K562 (cell line): ENCODE measurements around the gene CSF1. TPM values are rescaled to one million over a fixed set of nuclear protein-coding genes. Genes with fewer than 3 reads are reported as not detected.

ENCODE experiments used
- ATAC-seq: fragments of 200-7000 bp; cut with Tn5 transposase; 3 replicates; pipeline ENCODE4 v1.9.1; 2020; ENCODE audit warnings: moderate library complexity
- BruUV-seq: library from RNA; stranded (reverse); fragments of 400-500 nt; replicated peaks from 2 replicates; lab custom pipeline; 2021; lab: Mats Ljungman, UMichigan
- CTCF ChIA-PET: fragments of 300-600 bp; formaldehyde crosslinking; extraction: SDS; loops from one replicate; lab custom pipeline; 2021; ENCODE audit warnings: low intra/inter-chr PET ratio; lab: Yijun Ruan, JAX
- POLR2A ChIA-PET: fragments of 300-600, 350-650 bp; sonication (Branson Sonifier 250); formaldehyde crosslinking; extraction: SDS; loops from one replicate; lab custom pipeline; 2021; ENCODE audit warnings: antibody characterized with exemption, inconsistent platforms; lab: Yijun Ruan, JAX
- DNase-seq, 4 experiments: peaks; one replicate each; pipeline versions ENCODE4 v3.0.0 to v3.0.0-alpha.2; 2011 to 2018; ENCODE audit warnings: low spot score in 3 of 4, mixed read lengths in 3 of 4; ENCODE audit errors: extremely low read depth in 1 of 4
- FAIRE-seq: peaks from 2 replicates; lab custom pipeline; 2011; peaks lifted over from hg19 to GRCh38; lab: Jason Lieb, UNC
- H2AFZ ChIP-seq: 2 replicates; pipeline ENCODE4 v1.6.0; 2011; ENCODE audit warnings: low read depth, low read length, control low read depth, inconsistent platforms
- H3K27ac ChIP-seq: fragments of 200-600 bp; 3 replicates; pipeline ENCODE4 v1.8.0; 2011; ENCODE audit warnings: low read depth, mild to moderate bottlenecking, control low read depth, inconsistent platforms, low read length, moderate library complexity, mixed read lengths; ENCODE audit errors: extremely low read depth
- H3K27me3 ChIP-seq, 2 experiments: fragments of 300-600 bp in 1 of 2; 2 replicates in 1 of 2; 3 replicates in 1 of 2; pipeline versions ENCODE4 v1.6.0 to v1.8.0; 2011; ENCODE audit warnings: inconsistent platforms in 2 of 2, low read length in 2 of 2, mild to moderate bottlenecking in 1 of 2, mixed read lengths in 1 of 2, moderate library complexity in 1 of 2; ENCODE audit not compliant: control insufficient read depth in 2 of 2, insufficient read depth in 2 of 2
- H3K36me3 ChIP-seq: fragments of 300-600 bp; 3 replicates; pipeline ENCODE4 v1.8.0; 2011; ENCODE audit warnings: mild to moderate bottlenecking, low read length, inconsistent platforms; ENCODE audit not compliant: control insufficient read depth, insufficient read depth
- H3K4me1 ChIP-seq, 2 experiments: fragments of 200-600 bp in 1 of 2; replicated peaks in 1 of 2; 2 replicates in 1 of 2; 3 replicates in 1 of 2; pipeline versions ENCODE4 v1.5.1 to v1.8.0; 2011; ENCODE audit warnings: inconsistent platforms in 2 of 2, low read length in 2 of 2, mild to moderate bottlenecking in 1 of 2, mixed read lengths in 1 of 2, moderate library complexity in 1 of 2; ENCODE audit not compliant: control insufficient read depth in 2 of 2, insufficient read depth in 2 of 2
- H3K4me2 ChIP-seq: 2 replicates; pipeline ENCODE4 v1.6.1; 2011; ENCODE audit warnings: low read length, control low read depth, inconsistent platforms, mixed read lengths; ENCODE audit not compliant: insufficient read depth
- H3K4me3 ChIP-seq: fragments of 200-600 bp; sonication (generic), shearing (Covaris generic); 2 replicates; pipeline ENCODE4 v1.5.1; 2016; ENCODE audit warnings: control low read depth, inconsistent platforms
- H3K79me2 ChIP-seq: fragments of 200-600 bp; 3 replicates; pipeline ENCODE4 v1.8.0; 2011; ENCODE audit warnings: low read length, inconsistent platforms; ENCODE audit not compliant: control insufficient read depth, insufficient read depth
- H3K9ac ChIP-seq, 2 experiments: 2 replicates each; pipeline versions ENCODE4 v1.6.0 to v1.6.1; 2011; ENCODE audit warnings: low read depth in 2 of 2, low read length in 2 of 2, control low read depth in 1 of 2, inconsistent platforms in 1 of 2, mild to moderate bottlenecking in 1 of 2, mixed read lengths in 1 of 2; ENCODE audit not compliant: insufficient read depth in 1 of 2
- H3K9me1 ChIP-seq: one replicate; pipeline ENCODE4 v1.6.0; 2011; ENCODE audit warnings: inconsistent platforms, mild to moderate bottlenecking, low read length, moderate library complexity; ENCODE audit not compliant: control insufficient read depth, insufficient read depth
- H3K9me3 ChIP-seq: replicated peaks from 2 replicates; pipeline ENCODE4 v1.5.1; 2011; ENCODE audit warnings: low read depth, low read length, inconsistent platforms; ENCODE audit not compliant: control insufficient read depth, insufficient read depth
- H4K20me1 ChIP-seq: replicated peaks from 2 replicates; pipeline ENCODE4 v1.6.1; 2011; ENCODE audit warnings: low read length, inconsistent platforms, mixed read lengths; ENCODE audit not compliant: control insufficient read depth, insufficient read depth
- ARID1B ChIP-seq: fragments of 450-650 bp; IDR thresholded peaks from 2 replicates; pipeline ENCODE4 v1.6.1; 2016; ENCODE audit warnings: antibody characterized with exemption, mild to moderate bottlenecking, inconsistent platforms
- ARID3A ChIP-seq: IDR thresholded peaks from 2 replicates; pipeline ENCODE4 v1.6.1; 2012; ENCODE audit warnings: low read depth, low read length, improper control_type of control experiment, borderline replicate concordance
- CHD4 ChIP-seq: fragments of 200-600 bp; sonication (generic); IDR thresholded peaks from 3 replicates; pipeline ENCODE4 v1.6.1; 2012; ENCODE audit warnings: low read depth, mild to moderate bottlenecking, mixed read lengths, low read length, inconsistent platforms; ENCODE audit not compliant: insufficient read depth, insufficient replicate concordance, poor library complexity, severe bottlenecking
- FOXK1 ChIP-seq: sonication (generic); formaldehyde crosslinking; IDR thresholded peaks from 2 replicates; pipeline ENCODE4 v1.8.0; 2022; ENCODE audit warnings: missing genetic modification reagents, mild to moderate bottlenecking, borderline replicate concordance
- HOXB6 ChIP-seq: fragments of 250-450 bp; sonication (Bioruptor Pico); IDR thresholded peaks from 2 replicates; pipeline ENCODE4 v1.5.1; 2022; ENCODE audit warnings: mild to moderate bottlenecking, borderline replicate concordance
- MCM2 ChIP-seq: fragments of 450-650 bp; IDR thresholded peaks from 2 replicates; pipeline ENCODE4 v1.6.1; 2017; ENCODE audit warnings: low read depth, mild to moderate bottlenecking
- MCM7 ChIP-seq, 2 experiments: fragments of 450-650 bp; IDR thresholded peaks; 2 replicates each; pipeline ENCODE4 v1.6.1; 2016 to 2018
- MIER1 ChIP-seq: fragments of 450-650 bp; IDR thresholded peaks from 2 replicates; pipeline ENCODE4 v1.6.1; 2016; ENCODE audit warnings: antibody characterized with exemption, mild to moderate bottlenecking, low read depth
- MXI1 ChIP-seq: IDR thresholded peaks from 2 replicates; pipeline ENCODE4 v1.6.1; 2011; ENCODE audit warnings: low read depth, mild to moderate bottlenecking, improper control_type of control experiment, low read length
- NR0B1 ChIP-seq: fragments of 450-650 bp; IDR thresholded peaks from one replicate; pipeline ENCODE4 v1.6.1; 2018; ENCODE audit warnings: mild to moderate bottlenecking, moderate library complexity; ENCODE audit not compliant: partially characterized antibody
- PHTF2 ChIP-seq: fragments of 250-450 bp; sonication (Bioruptor Pico); IDR thresholded peaks from 2 replicates; pipeline ENCODE4 v1.5.0; 2021; ENCODE audit warnings: mild to moderate bottlenecking
- RNF2 ChIP-seq: sonication (generic); IDR thresholded peaks from 2 replicates; pipeline ENCODE4 v1.6.1; 2016
- SAP30 ChIP-seq: fragments of 200-600 bp; sonication (generic); IDR thresholded peaks from 2 replicates; pipeline ENCODE4 v1.6.1; 2012; ENCODE audit warnings: borderline replicate concordance, low read depth, mild to moderate bottlenecking, moderate library complexity, low read length, control low read depth, inconsistent platforms; ENCODE audit not compliant: insufficient read depth, poor library complexity, severe bottlenecking
- SPI1 ChIP-seq: IDR thresholded peaks from 2 replicates; pipeline ENCODE4 v1.6.1; 2011; ENCODE audit warnings: low read depth, low read length, control low read depth, borderline replicate concordance
- THAP12 ChIP-seq: fragments of 250-450 bp; sonication (Bioruptor Pico); IDR thresholded peaks from 2 replicates; pipeline ENCODE4 v1.9.0; 2021; ENCODE audit warnings: mild to moderate bottlenecking, inconsistent platforms
- THAP7 ChIP-seq: fragments of 250-450 bp; sonication (Bioruptor Pico); IDR thresholded peaks from 2 replicates; pipeline ENCODE4 v1.5.0; 2021
- ZNF583 ChIP-seq: fragments of 250-450 bp; sonication (Bioruptor Pico); IDR thresholded peaks from 2 replicates; pipeline ENCODE4 v1.4.0; 2020
- WGBS: fragments of 100-300 bp; shearing (Covaris generic); methylation state at CpG from one replicate; pipeline ENCODE4 v1.1.6; 2016; ENCODE audit warnings: low coverage, mixed read lengths; ENCODE audit not compliant: insufficient coverage; ENCODE audit errors: missing lambda C conversion rate; 5-methylcytosine and 5-hydroxymethylcytosine counted together
- in situ Hi-C: fragments of 300-500 bp; cut with MboI; formaldehyde crosslinking; loops from 4 replicates; pipeline ENCODE4 v1.15.0; 2018; ENCODE audit warnings: inconsistent platforms, mixed read lengths
- intact Hi-C: fragments of 100-400 bp; cut with micrococcal nuclease; formaldehyde crosslinking; loops from 2 replicates; pipeline ENCODE4 v1.14.2; 2022
- polyA plus RNA-seq, 8 experiments: library from polyadenylated mRNA; depleted of rRNA in 4 of 8; stranded (reverse) in 5 of 8; unstranded in 3 of 8; fragments of >200 nt; fragmentation: Nextera tagmentation in 2 of 8; fragmentation: Illumina TruSeq in 1 of 8; extraction: Ambion mirVana in 2 of 8; extraction: Trizol in 1 of 8; gene quantifications; 2 replicates each; pipeline versions ENCODE4 v1.2.1 to v1.2.3, GENCODE V29; 2011 to 2014; ENCODE audit warnings: inconsistent platforms in 1 of 8, missing spikeins in 1 of 8
- total RNA-seq, 7 experiments: library from RNA; depleted of rRNA in 6 of 7; stranded (reverse); fragments of >200 nt in 6 of 7; fragmentation: Illumina TruSeq in 2 of 7; extraction: Trizol in 2 of 7; gene quantifications; 2 replicates each; pipeline versions ENCODE4 v1.2.1 to v1.2.3, GENCODE V29; 2011 to 2021; ENCODE audit warnings: low replicate concordance in 1 of 7

CSF1 gene
- total and polyA plus RNA-seq, 9 of the 15 experiments (the other 6 are each of a cell fraction or from before 2014, with no cell fraction given), result 0.18 to 11.8 (median 2.8) TPM

GRCh38 chr1:109975718-109976117, 65.1 kb downstream of the CSF1 start:
- BruUV-seq, result no TSS peak
- no peak for ATAC-seq
- POLR2A ChIA-PET, result interaction anchor here (1.5 kb wide), 1 partner anchor 10 kb away, joined by 4 read pairs; no protein-coding TSS in a partner anchor
- no peaks in the 10 kb centered on the region for H3K79me2 ChIP-seq
- no peak for DNase-seq
- TF ChIP-seq ZNF583 (CRISPR knock-in tag), result no peak
- TF ChIP-seq MXI1, result no peak
- TF ChIP-seq MCM2, result no peak
- TF ChIP-seq THAP12 (CRISPR knock-in tag), result no peak
- no peak for TF ChIP-seq SPI1
- TF ChIP-seq ARID1B, result no peak
- TF ChIP-seq FOXK1 (CRISPR knock-in tag), result no peak
- no peak for TF ChIP-seq ARID3A
- TF ChIP-seq HOXB6 (CRISPR knock-in tag), result no peak
- TF ChIP-seq RNF2, result no peak
- TF ChIP-seq PHTF2 (CRISPR knock-in tag), result no peak
- no peak for TF ChIP-seq NR0B1
- no peak for TF ChIP-seq CHD4
- TF ChIP-seq MCM7 (IDR thresholded peaks at IDR 0.05), result no peak
- no peak for TF ChIP-seq THAP7
- TF ChIP-seq MIER1, result no peak
- no peak for TF ChIP-seq SAP30
- H3K36me3 ChIP-seq, result no peaks in the 10 kb centered on the region
- H2AFZ ChIP-seq, result peak overlapping the region; percentile 36; the same call in 1 of the 2 replicates
- no peak overlapping the region for H3K27ac ChIP-seq
- 36% methylated on average over 3 of the region's 3 CpGs for WGBS
- FAIRE-seq, result no peak
- CTCF ChIA-PET, result no interaction called here
- H4K20me1 ChIP-seq, result no peaks in the 10 kb centered on the region
- peaks cover 17 to 21% of the 10 kb centered on the region in 2 experiments for H3K4me1 ChIP-seq
- no peak overlapping the region for H3K4me2 ChIP-seq
- intact Hi-C loops, result no loop called here
- no peaks in the 10 kb centered on the region for H3K9me1 ChIP-seq
- in situ Hi-C loops, result no loop called here
- H3K27me3 ChIP-seq, result no peaks in the 10 kb centered on the region
- H3K9me3 ChIP-seq, result 0 out of 2 replicates have a peak, but pooled peaks cover 3% of the 10 kb centered on the region
- H3K9ac ChIP-seq, result no peak overlapping the region
- no peak overlapping the region for H3K4me3 ChIP-seq
